Renal cortical epithelial cell (primary cell): Measurements from ENCODE around the gene SSBP4. TPM values are rescaled to one million over a fixed set of nuclear protein-coding genes. Genes with fewer than 3 reads are reported as not detected.

ENCODE experiments used
- DNase-seq: peaks from one replicate; pipeline ENCODE4 v3.0.0-alpha.2; 2011; ENCODE audit warnings: low read depth
- total RNA-seq: library from RNA; depleted of rRNA; stranded (reverse); fragments of >200 nt; gene quantifications from 2 replicates; pipeline ENCODE4 v1.2.3, GENCODE V29; 2014

The SSBP4 gene
- total RNA-seq, 1 donor from 2014 or later: 40.5 TPM

DNA sequence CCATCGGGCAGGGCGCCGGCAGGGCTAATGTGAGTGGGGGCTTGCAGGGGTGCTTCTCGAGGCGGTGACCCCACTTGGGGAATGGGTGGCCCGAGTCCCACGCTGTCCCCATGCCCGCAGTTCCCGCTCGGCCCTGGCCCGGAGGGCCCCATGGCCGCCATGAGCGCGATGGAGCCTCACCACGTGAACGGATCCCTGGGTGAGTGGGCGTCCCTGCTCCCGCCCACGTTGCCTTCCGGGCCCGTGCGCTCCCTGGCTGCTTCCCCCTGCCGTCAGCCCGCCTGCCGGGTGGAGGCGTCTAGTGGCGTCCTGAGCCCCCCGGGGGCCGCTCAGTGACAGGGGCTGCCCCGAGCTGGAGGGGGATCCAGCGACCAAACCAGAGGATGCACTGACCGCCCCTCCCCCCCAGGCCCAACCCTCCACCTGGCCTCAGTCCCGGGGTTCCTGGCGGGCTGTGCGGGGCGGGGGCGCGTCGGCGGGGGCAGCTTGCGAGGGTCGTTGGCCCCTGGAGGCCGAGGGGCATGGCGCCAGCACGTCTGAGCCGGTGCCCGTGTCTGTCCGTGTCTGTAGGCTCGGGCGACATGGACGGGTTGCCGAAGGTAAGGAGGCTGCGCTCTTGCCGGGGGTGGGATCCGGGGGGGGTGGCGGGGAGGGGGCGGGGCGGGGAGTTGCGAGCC lies 14.0 kb downstream of the SSBP4 start:
- DNase-seq: no peak

DNA sequence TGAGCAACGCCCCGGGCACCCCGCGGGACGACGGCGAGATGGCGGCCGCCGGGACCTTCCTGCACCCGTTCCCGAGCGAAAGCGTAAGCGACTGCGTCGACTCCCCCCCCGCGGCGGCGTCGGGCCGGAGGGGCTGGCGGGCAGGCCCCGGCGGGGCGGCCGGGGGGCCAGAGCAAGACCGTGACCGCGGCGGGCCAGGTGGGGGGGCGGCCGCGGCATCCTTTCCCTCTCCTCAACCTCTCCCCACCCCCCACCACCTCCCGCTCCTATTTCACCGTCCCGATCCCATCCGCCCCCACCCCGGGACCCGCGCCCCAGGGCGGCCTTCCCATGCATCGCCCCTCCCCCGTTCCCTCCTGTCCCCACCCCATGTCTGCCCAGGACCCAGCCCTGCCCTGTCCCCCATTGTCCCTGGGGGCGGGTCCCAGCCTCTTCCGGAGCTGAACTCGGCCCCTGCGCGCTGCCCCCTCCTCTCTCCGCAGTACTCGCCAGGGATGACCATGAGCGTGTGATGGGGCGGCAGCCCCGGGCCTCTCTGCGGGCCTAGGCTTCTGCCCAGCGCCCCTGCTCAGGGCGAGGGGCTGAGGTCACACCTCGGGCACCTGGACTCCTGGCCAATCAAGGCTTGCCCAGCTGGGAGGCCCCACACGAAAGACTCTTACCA lies 14.7 kb downstream of the SSBP4 start:
- no peak for DNase-seq

GRCh38 chr19:18434411-18435175 lies 15.4 kb downstream of the SSBP4 start:
- DNase-seq: no peak

DNA sequence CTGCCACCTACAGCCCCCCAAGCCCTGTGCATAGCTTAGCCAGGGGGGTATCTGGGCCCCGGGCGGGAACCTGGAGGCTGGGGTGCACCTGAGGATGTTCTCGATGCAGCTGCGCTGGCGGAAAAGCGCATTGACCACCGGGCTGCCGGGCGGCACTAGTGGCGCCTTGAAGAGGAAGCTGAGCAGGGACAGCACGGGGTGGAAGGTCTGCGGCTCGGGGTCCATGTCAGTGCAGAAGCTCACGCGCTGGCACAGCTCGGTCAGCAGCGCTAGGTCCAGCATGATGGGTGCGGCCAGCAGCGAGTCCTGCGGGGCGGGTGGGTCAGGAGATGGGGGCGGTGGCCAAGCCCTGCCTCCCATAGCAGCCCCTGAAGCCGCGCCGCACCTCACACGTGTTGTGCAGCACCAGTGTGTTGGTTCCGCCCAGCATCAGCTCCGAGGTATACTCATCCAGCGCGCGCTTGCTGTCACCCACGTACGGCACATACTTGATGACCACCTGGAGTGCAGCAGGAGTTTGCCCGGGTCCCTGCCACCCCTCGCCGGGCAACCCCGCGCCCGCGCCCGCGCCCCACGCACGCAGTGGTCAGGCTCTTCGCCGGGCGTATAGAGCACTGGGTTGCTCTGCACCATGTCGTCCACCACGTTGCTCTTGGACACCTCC lies 16.1 kb downstream of the SSBP4 start:
- DNase-seq: no peak

DNA sequence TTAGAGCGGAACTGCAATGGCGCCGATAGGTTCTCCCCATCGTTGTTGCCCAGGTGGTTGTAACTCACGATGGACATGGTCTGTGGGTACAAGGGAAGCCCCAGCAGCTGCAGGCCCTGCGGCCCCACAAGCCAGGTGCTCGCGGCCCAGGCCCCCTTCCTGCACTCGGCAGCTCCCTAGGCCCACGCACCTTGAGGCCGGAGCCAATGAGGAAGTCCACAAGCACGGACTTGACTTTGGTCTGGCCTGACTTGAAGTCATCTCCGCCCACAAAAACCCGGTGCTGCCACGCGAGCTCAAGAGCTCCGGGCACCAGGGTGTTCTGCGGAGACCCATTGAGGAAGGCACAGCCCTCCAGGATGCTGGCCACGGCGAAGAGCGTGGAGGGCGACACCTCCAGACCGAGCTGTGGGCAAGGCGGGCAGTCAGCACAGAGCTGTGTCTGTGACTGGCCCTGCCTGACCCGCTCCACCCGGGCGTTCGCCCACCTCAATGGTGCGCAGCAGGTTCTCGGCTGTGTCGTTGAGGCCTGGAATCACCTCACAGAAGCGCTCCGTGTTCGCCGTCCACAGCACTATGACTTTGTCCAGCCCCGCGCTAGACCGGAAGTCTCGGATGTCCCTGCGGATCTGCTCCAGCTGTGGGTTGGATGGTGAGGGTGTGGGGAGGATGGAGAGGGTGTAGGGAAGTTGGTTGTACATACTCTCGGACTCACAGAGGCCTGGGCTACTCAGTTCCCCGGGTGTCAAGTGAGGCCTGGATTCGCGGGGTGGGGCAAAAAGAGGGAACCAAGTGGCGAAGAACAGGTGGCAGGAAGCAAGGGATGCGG lies 16.9 kb downstream of the SSBP4 start:
- DNase-seq: no peak

DNA sequence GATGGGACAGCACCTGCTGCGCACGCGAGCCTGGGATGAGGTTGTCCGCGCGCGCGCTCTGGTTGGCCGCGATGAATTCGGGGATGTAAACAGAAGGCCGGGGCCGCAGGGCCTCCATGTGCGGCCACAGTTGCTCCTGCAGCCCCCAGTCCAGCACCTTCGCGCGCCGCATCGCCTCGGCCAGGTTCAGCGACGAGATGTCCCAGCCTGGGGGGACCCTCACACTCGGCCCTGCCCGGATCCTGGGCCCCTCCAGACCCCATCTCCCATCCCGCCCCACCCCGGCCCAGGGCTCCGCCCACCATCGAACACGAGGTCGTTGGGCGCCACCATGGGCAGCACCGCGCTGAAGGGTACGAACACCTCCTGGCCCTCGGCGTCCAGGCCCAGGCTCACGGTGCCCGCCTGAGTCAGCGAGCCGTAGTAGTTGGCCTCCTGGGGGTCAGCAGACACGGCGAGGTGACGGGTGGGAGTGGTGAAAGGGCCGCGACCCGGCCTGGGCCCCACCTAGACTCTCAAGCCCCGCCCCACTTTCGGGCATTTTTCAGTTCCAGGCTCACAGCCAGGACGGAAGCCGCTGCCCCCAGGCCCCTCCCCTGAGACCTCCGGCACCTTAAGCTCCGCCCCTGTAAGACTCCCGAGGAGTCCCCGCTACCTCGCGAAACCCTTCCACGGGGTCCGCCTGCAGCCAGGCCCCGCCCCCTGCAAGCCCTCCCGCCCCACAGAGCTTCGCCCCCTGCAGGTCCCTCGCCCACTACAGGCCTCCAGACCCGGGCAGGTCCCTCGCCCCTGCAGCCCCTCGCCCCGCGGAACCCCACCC lies 17.7 kb downstream of the SSBP4 start:
- peak; percentile 68 for DNase-seq

DNA sequence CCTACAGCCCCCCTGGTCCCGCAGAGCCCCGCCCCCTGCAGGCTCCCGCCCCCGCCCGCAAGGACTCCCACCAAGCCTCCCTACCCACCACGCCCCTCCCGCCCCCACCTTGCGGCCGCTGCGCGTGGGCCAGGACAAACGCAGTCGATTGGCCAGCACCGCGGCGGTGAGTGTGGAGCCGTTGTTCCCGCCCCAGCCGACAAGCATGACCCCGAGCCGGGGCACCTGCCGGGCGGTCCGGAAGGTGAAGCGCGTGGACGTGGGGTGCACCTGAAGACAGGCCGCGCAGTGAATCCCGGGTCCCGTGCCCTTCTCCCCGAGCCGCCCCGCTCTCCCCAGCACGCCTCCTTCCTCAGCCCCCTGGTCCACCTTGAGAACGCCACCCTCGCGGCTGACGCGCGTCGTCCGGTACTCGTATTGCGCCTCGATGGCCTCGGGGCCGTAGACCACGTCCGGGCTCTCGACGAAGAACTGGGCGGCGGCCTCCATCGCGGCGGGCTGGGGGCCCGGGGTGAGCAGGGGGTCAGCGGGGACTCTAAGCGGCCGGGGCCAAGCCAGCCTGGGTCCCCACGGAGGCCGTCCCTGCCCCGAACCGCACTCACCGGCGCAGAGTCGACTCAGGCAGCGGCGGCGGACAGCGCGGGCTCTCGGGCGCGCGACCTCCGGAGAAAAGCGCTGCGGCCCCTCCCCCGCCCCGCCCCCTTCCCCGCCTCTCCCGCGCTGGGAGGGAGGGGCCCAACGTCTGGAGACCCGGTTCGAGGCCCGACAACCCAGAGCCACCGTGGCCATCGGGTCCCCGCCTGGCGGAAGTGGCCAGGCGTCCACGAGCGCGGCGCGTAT lies 18.5 kb downstream of the SSBP4 start, which contains the start of gene ISYNA1:
Gene ISYNA1 (minus strand): TSS at position 643 of the 840 bp plus-strand sequence. CDS start 154 bp downstream, at position 489.
- peak; percentile 19 for DNase-seq

DNA sequence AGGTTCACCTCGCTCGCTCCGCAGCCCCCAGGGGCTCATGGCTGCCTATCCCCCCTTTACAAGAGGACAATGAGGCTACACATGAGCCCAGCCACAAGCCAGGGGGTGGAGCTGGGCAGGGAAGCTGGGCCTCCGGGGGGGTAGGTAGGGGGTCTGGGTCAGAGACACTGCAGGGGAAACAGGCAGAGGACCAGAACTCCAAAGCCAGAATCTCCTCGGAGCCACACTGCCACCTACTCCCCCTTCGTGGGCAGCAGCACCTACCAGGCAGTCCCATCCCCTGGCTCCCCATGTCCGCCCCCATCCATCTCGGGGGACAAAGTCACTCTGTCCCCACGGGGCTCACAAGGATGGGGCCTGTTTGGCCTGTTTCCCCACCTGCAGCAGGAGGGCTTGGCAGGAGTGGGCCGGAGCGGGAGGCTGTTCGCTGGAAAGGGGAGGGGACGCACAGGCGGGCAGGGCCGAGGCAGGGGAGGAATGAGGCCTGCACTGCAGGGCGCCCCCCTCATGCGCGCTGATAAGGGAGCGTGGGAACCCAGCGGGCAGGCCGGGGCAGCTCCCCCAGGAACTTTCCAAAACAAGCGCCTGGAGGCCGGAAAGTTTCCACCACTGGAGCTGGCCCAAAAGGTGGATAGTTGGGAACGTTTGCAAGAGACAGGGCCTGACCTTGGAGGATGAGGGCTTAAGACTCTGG lies 19.3 kb downstream of the SSBP4 start:
- no peak for DNase-seq

DNA sequence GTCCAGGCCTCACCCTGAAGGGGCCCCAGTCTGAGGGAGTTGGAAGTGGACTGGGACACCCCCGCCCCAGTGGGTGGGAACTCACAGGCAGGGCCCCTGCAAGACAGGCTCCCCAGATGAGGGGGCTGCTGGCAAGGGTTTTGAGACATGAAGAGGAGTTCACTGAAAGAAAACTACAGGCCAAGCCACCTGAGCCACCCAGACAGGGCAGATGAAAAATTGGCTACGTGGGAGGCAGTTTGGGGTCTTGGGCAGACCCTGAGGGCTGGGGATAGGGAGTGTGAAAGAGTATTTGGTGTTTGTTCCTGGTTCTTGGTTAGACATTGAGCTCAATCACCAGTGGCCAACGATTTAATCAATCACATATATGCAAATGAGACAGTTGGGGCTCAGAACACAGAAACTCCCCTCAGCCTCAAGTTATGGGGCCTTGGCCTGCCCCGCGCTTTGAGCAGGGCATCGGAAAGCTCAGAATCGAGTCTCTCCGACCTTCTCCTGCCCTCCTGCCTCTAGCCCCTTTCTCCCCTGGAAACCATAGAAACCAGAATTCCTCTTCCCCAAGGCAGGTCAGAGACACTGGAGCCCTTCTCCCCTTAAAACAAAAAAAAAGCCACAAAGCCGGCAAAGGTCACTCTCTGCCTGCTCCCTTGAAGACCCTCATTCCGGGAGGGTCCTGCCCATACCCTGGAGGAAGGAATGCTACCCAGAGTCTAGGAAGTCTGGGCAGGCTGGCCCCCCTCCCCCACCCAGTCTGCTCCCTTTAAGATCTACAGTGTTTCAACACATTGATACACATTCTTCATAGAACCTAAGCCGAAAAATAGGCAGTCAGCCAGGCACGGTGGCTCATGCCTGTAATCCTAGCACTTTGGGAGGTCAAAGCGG lies 20.1 kb downstream of the SSBP4 start:
- DNase-seq: peak; percentile 56

- DNase-seq: no peak
Measured at GRCh38 chr19:18439910-18440237, 20.7 kb downstream of the SSBP4 start.

- DNase-seq: no peak
Measured at GRCh38 chr19:18440415-18440877, 21.2 kb downstream of the SSBP4 start.

DNA sequence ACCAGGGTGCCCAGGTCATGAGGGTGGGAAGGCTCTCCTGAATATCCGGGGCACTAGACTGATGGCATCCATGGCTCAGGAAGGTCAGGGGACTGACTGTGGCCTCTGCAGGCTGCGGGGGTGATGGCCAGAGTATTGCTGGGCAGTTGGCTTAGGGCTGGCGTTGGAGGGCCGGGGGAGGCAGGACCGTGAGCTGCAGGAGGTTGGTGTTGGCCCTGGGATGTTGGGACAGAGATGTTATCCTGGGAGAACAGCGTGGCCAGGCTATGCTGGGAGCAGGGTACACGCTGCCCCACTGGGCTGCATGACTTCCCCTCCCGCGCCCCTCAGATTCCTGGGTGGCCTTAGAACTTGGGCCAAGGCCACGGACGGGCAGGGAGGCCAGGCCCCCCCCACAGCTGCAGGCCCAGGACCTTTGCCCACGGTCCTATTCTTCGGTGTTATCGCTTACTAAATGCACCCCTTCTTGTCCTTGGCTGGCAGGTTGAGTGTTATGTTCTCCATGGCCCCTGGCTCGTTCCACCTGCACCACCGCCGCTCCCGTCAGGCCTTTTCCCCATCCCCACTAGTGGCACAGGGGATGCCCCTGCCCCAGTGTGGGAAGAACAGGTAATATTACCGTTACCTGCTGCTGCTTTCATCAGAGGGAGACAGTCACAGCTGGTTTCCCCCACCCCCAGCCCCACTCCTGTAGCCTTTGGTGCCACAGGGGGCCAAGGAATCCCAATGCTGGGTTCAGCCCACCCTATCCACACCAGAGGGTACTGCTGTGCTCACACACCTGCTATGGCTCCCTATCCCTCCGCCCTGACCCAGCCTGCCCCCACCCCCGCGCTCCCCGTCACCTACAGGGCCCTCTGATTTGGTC lies 22.0 kb downstream of the SSBP4 start:
- no peak for DNase-seq

GRCh38 chr19:18441804-18442788 lies 22.9 kb downstream of the SSBP4 start:
- DNase-seq: no peak

DNA sequence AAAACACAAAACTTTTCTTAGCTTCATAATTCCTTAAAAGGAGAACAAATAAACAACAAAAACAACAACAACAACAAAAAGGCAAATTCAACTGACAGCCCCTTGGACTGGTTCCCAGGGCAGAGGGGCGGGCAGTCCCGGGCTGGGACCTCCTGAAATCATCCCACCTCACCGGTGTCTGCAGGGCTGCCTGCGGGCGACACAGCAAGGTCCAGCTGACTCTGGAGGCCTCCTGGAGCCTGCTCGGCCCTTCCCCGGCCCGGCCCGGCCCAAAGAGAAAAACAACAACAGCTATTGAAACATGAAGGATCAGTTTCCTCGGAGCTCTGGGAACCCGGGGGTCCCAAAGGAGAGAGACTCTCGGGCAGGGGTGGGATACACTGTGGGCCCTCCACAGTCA lies 23.7 kb downstream of the SSBP4 start:
- no peak for DNase-seq

- DNase-seq: no peak
Measured at GRCh38 chr19:18443406-18443805, 24.2 kb downstream of the SSBP4 start.

- no peak for DNase-seq
Measured at GRCh38 chr19:18443831-18444230, 24.6 kb downstream of the SSBP4 start.
